HepG2 (cell line): ENCODE data around the gene PLEKHA8. TPM values are rescaled to one million over a fixed set of nuclear protein-coding genes. Genes with fewer than 3 reads are reported as not detected.

ENCODE experiments used
- ATAC-seq: fragments of 200-7000 bp; cut with Tn5 transposase; 3 replicates; pipeline ENCODE4 v1.9.1; 2020; ENCODE audit warnings: mild to moderate bottlenecking, moderate library complexity
- BruUV-seq: library from RNA; stranded (reverse); fragments of 400-500 nt; replicated peaks from 2 replicates; lab custom pipeline; 2021; lab: Mats Ljungman, UMichigan
- CTCF ChIA-PET: fragments of 300-600 bp; formaldehyde crosslinking; extraction: SDS; loops from one replicate; lab custom pipeline; 2021; ENCODE audit warnings: low total read pairs, inconsistent platforms, low intra/inter-chr PET ratio; lab: Yijun Ruan, JAX
- POLR2A ChIA-PET: fragments of 350-600 bp; sonication (Branson Sonifier 250); formaldehyde crosslinking; loops from one replicate; lab custom pipeline; 2020; ENCODE audit warnings: antibody characterized with exemption, inconsistent platforms; lab: Yijun Ruan, JAX
- DNase-seq: peaks from one replicate; pipeline ENCODE4 v3.0.0-alpha.2; 2015; ENCODE audit warnings: low spot score
- FAIRE-seq: peaks from 3 replicates; lab custom pipeline; 2011; peaks lifted over from hg19 to GRCh38; lab: Jason Lieb, UNC
- H2AFZ ChIP-seq: one replicate; pipeline ENCODE4 v1.6.1; 2011; ENCODE audit warnings: low read length, inconsistent platforms
- H3K27ac ChIP-seq: fragments of 300-600 bp; 3 replicates; pipeline ENCODE4 v1.8.0; 2011; ENCODE audit warnings: mixed run types, mild to moderate bottlenecking, mixed read lengths, low read length, inconsistent platforms; ENCODE audit not compliant: insufficient read depth; ENCODE audit errors: extremely low read length
- H3K27me3 ChIP-seq, 2 experiments: fragments of 200-600 bp in 1 of 2; 2 replicates in 1 of 2; 3 replicates in 1 of 2; pipeline versions ENCODE4 v1.6.0 to v1.8.0; 2011; ENCODE audit warnings: low read length in 2 of 2, mild to moderate bottlenecking in 2 of 2, moderate library complexity in 2 of 2, inconsistent platforms in 1 of 2; ENCODE audit not compliant: insufficient read depth in 2 of 2, control insufficient read depth in 1 of 2
- H3K36me3 ChIP-seq, 2 experiments: fragments of 200-600 bp in 1 of 2; replicated peaks in 1 of 2; 2 replicates in 1 of 2; 3 replicates in 1 of 2; pipeline versions ENCODE4 v1.5.1 to v1.8.0; 2011; ENCODE audit warnings: low read length in 2 of 2, inconsistent platforms in 1 of 2; ENCODE audit not compliant: insufficient read depth in 2 of 2, control insufficient read depth in 1 of 2
- H3K4me1 ChIP-seq: 2 replicates; pipeline ENCODE4 v1.5.1; 2012; ENCODE audit warnings: low read length, inconsistent platforms; ENCODE audit not compliant: insufficient read depth
- H3K4me2 ChIP-seq: 2 replicates; pipeline ENCODE4 v1.6.0; 2011; ENCODE audit warnings: low read depth, low read length, inconsistent platforms
- H3K4me3 ChIP-seq, 3 experiments: fragments of 200-600 bp in 1 of 3; sonication (generic), shearing (Covaris generic) in 1 of 3; replicated peaks in 1 of 3; 2 replicates each; pipeline ENCODE4 v1.5.1; 2011 to 2016; ENCODE audit warnings: low read length in 3 of 3, inconsistent platforms in 2 of 3, low read depth in 2 of 3, mild to moderate bottlenecking in 2 of 3, control low read depth in 1 of 3, mixed read lengths in 1 of 3; ENCODE audit not compliant: insufficient read depth in 1 of 3
- H3K79me2 ChIP-seq: one replicate; pipeline ENCODE4 v1.6.1; 2011; ENCODE audit warnings: low read length, inconsistent platforms; ENCODE audit not compliant: insufficient read depth
- H3K9ac ChIP-seq: 2 replicates; pipeline ENCODE4 v1.6.0; 2011; ENCODE audit warnings: mild to moderate bottlenecking, low read depth, low read length, inconsistent platforms; ENCODE audit not compliant: insufficient read depth
- H3K9me3 ChIP-seq: 2 replicates; pipeline ENCODE4 v1.5.1; 2012; ENCODE audit warnings: mild to moderate bottlenecking, low read length
- H4K20me1 ChIP-seq: 2 replicates; pipeline ENCODE4 v1.6.0; 2011; ENCODE audit warnings: inconsistent platforms, mild to moderate bottlenecking, low read length, moderate library complexity; ENCODE audit not compliant: insufficient read depth
- HNF4A ChIP-seq: sonication (generic); formaldehyde crosslinking; IDR thresholded peaks from 2 replicates; pipeline ENCODE4 v1.4.0; 2020; ENCODE audit warnings: missing genetic modification reagents
- RARG ChIP-seq: sonication (generic); formaldehyde crosslinking; IDR thresholded peaks from 2 replicates; pipeline ENCODE4 v1.4.0; 2020; ENCODE audit warnings: low read depth, mild to moderate bottlenecking, missing genetic modification reagents
- WGBS: methylation state at CpG from one replicate; pipeline ENCODE4 v1.1.6; 2017; ENCODE audit warnings: low lambda C conversion rate; 5-methylcytosine and 5-hydroxymethylcytosine counted together
- in situ Hi-C: cut with HindIII; loops from 2 replicates; pipeline ENCODE4 v1.10.0; 2017; ENCODE audit warnings: low pct_unique_long_range_greater_than_20kb; ENCODE audit not compliant: extremely low pct_ligation_motif_present
- intact Hi-C: fragments of 100-400 bp; cut with micrococcal nuclease; formaldehyde crosslinking; loops from one replicate; pipeline ENCODE4 v1.10.0; 2022; ENCODE audit not compliant: unreplicated experiment
- polyA plus RNA-seq, 8 experiments: library from polyadenylated mRNA; depleted of rRNA in 3 of 8; stranded (reverse) in 7 of 8; unstranded in 1 of 8; fragments of >200 nt; fragmentation: Illumina TruSeq in 4 of 8; extraction: Trizol in 4 of 8; gene quantifications; 2 replicates each; pipeline versions ENCODE4 v1.2.1 to v1.2.3, GENCODE V29; 2011 to 2016; ENCODE audit warnings: low read depth in 4 of 8, missing spikeins in 1 of 8, mixed read lengths in 1 of 8; ENCODE audit not compliant: insufficient read depth in 1 of 8
- total RNA-seq, 5 experiments: library from RNA; depleted of rRNA; stranded (reverse); fragments of >200 nt; fragmentation: Illumina TruSeq; extraction: Trizol; gene quantifications; 2 replicates each; pipeline ENCODE4 v1.2.3, GENCODE V29; 2016; ENCODE audit warnings: low read depth in 1 of 5
- TF ChIP-seq, protein P1 (sequence below): sonication (generic); formaldehyde crosslinking; IDR thresholded peaks from 2 replicates; pipeline ENCODE4 v1.5.0; 2020; ENCODE audit warnings: missing genetic modification reagents
- TF ChIP-seq, protein P2 (sequence below): sonication (generic); formaldehyde crosslinking; IDR thresholded peaks from 2 replicates; pipeline ENCODE4 v1.4.0; 2020; ENCODE audit warnings: mild to moderate bottlenecking, missing genetic modification reagents
- TF ChIP-seq, protein P3 (sequence below): sonication (generic); formaldehyde crosslinking; IDR thresholded peaks from 2 replicates; pipeline ENCODE4 v1.5.1; 2020; ENCODE audit warnings: missing genetic modification reagents, mild to moderate bottlenecking, borderline replicate concordance

Gene PLEKHA8
- total and polyA plus RNA-seq, 2 of the 13 experiments (the other 11 are each of a cell fraction or from before 2014, with no cell fraction given), result 12.5 to 26.4 TPM

GRCh38 chr7:30144657-30145306, 116.6 kb downstream of the PLEKHA8 start:
- Histone ChIP-seq H3K9me3 (no peaks in the 10 kb centered on the region), H4K20me1 (no peaks in the 10 kb centered on the region), H3K9ac (no peak overlapping the region), H3K4me2 (no peak overlapping the region), H3K4me3 (no peak overlapping the region), H3K27ac (no peak overlapping the region), H3K79me2 (no peaks in the 10 kb centered on the region), H2AFZ (no peak overlapping the region), H3K4me1 (peaks cover 18% of the 10 kb centered on the region), H3K36me3 (no peaks in the 10 kb centered on the region), H3K27me3 (no peaks in the 10 kb centered on the region)
- CTCF ChIA-PET, result no interaction called here
- in situ Hi-C loops, result no loop called here
- DNase-seq (no peak), ATAC-seq (no peak), FAIRE-seq (no peak)
- 90% methylated on average over 5 of the region's 5 CpGs for WGBS
- intact Hi-C loops, result no loop called here
- TF ChIP-seq RARG (CRISPR knock-in tag), result no peak
- TF ChIP-seq HNF4A (CRISPR knock-in tag), result no peak
- TF ChIP-seq, protein P1, sequence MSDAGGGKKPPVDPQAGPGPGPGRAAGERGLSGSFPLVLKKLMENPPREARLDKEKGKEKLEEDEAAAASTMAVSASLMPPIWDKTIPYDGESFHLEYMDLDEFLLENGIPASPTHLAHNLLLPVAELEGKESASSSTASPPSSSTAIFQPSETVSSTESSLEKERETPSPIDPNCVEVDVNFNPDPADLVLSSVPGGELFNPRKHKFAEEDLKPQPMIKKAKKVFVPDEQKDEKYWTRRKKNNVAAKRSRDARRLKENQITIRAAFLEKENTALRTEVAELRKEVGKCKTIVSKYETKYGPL, result no peak
- TF ChIP-seq, protein P2, sequence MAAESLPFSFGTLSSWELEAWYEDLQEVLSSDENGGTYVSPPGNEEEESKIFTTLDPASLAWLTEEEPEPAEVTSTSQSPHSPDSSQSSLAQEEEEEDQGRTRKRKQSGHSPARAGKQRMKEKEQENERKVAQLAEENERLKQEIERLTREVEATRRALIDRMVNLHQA (CRISPR knock-in tag), result no peak
- TF ChIP-seq, protein P3, sequence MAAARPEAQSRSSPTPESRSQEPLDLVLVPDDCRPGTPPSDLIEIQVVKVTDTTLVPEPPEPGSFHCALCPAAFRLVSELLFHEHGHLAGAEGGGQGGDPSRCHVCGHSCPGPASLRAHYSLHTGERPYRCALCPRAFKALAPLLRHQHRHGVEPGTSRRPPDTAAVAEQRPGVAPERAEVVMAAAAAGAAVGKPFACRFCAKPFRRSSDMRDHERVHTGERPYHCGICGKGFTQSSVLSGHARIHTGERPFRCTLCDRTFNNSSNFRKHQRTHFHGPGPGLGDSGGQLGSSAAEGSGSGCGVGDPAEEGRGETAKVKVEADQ (CRISPR knock-in tag), result no peak
- no TSS peak for BruUV-seq
- POLR2A ChIA-PET, result no interaction called here
